Left lung (tissue), 10 donors: Measurements from ENCODE around the gene NAA40. TPM values are rescaled to one million over a fixed set of nuclear protein-coding genes. Genes with fewer than 3 reads are reported as not detected.

Source experiments
- ATAC-seq: fragments of 200-7000 bp; cut with Tn5 transposase; one replicate; pipeline ENCODE4 v1.9.1; 2020; ENCODE audit warnings: moderate library complexity
- DNase-seq, 4 donors: peaks; one replicate each; pipeline ENCODE4 v3.0.0-alpha.2; 2013 to 2020
- H3K27ac ChIP-seq, 2 donors: fragments of 200-600 bp; sonication (generic) in 1 of 2; one replicate each; pipeline versions ENCODE4 v1.5.0 to v1.8.0; 2020 to 2021
- H3K27me3 ChIP-seq, 2 donors: fragments of 200-600 bp; sonication (generic) in 1 of 2; one replicate each; pipeline versions ENCODE4 v1.5.0 to v1.8.0; 2020 to 2021
- H3K36me3 ChIP-seq, 2 donors: fragments of 200-600 bp; sonication (generic) in 1 of 2; one replicate each; pipeline versions ENCODE4 v1.5.0 to v1.8.0; 2020 to 2021
- H3K4me1 ChIP-seq, 2 donors: fragments of 200-600 bp; one replicate each; pipeline ENCODE4 v1.8.0; 2021
- H3K4me3 ChIP-seq, 2 donors: fragments of 200-600 bp; sonication (generic) in 1 of 2; one replicate each; pipeline versions ENCODE4 v1.5.0 to v1.8.0; 2020 to 2021; ENCODE audit warnings: mild to moderate bottlenecking in 1 of 2
- H3K9me3 ChIP-seq, 2 donors: fragments of 200-600 bp; sonication (generic) in 1 of 2; one replicate each; pipeline versions ENCODE4 v1.5.0 to v1.8.0; 2020 to 2021
- CTCF ChIP-seq, 2 donors: fragments of 200-600 bp; sonication (generic) in 1 of 2; IDR thresholded peaks; one replicate each; pipeline versions ENCODE4 v1.5.0 to v1.8.0; 2021; ENCODE audit warnings: antibody characterized with exemption in 2 of 2
- intact Hi-C, 2 donors: fragments of 100-400 bp; cut with DNase I; formaldehyde crosslinking; loops; one replicate each; pipeline versions ENCODE4 v1.11.2 to v1.14.2; 2022
- polyA plus RNA-seq, 6 donors: library from polyadenylated mRNA; unstranded; fragments of 120-200 nt; gene quantifications; one replicate each; pipeline ENCODE4 v1.2.1, GENCODE V29; 2013; ENCODE audit not compliant: insufficient read length in 6 of 6
- total RNA-seq, 2 donors: library from RNA; stranded (reverse); fragmentation: NEBNext Ultra II Directional; extraction: Animal tissue kit (Norgen Biotek cat#: 25700); gene quantifications; one replicate each; pipeline ENCODE4 v1.2.1, GENCODE V29; 2021
- donor health status: DM: no; HTN: yes; CAD: no.
- donor health status: DM: no; HTN: no; CAD: no.

The NAA40 gene
- total and polyA plus RNA-seq, 8 donors = 15.9 to 34.8 (median 28.4) TPM

GRCh38 chr11:63998558-63999348 is 60.0 kb downstream of the NAA40 start:
- Histone ChIP-seq H3K27ac (no peak overlapping the region), H3K27me3 (peaks cover 0 to 46% of the 10 kb centered on the region in 2 donors), H3K9me3 (no peaks in the 10 kb centered on the region), H3K4me3 (peak overlapping the region in 1 of 2 donors; percentile 26), H3K4me1 (peaks cover 22 to 43% of the 10 kb centered on the region in 2 donors), H3K36me3 (peaks cover 0 to 55% of the 10 kb centered on the region in 2 donors)
- intact Hi-C loops = loop anchor here in 1 of 2 donors (5.0 kb wide), 1 partner anchor 149 kb away; no protein-coding TSS in a partner anchor
- TF ChIP-seq CTCF (IDR thresholded peaks at IDR 0.05) = no peak
- DNase-seq = peak in 1 of 4 donors; percentile 76
- ATAC-seq = no peak

GRCh38 chr11:63999349-64000025 is 60.7 kb downstream of the NAA40 start:
- peaks cover 22 to 43% of the 10 kb centered on the region in 2 donors for H3K4me1 ChIP-seq
- peak in 3 of 4 donors; percentile 50 to 86 (median 64) for DNase-seq
- H3K27me3 ChIP-seq = peaks cover 0 to 48% of the 10 kb centered on the region in 2 donors
- intact Hi-C loops = loop anchor here (2.0 to 5.0 kb wide), 2 partner anchors 148 to 149 kb away; no protein-coding TSS in a partner anchor
- H3K9me3 ChIP-seq = no peaks in the 10 kb centered on the region
- no peak overlapping the region for H3K27ac ChIP-seq
- peaks cover 0 to 47% of the 10 kb centered on the region in 2 donors for H3K36me3 ChIP-seq
- peak; percentile 38 for ATAC-seq
- H3K4me3 ChIP-seq = peak overlapping the region in 1 of 2 donors; percentile 26
- no peak for TF ChIP-seq CTCF (IDR thresholded peaks at IDR 0.05)

GRCh38 chr11:64000026-64000739 is 61.4 kb downstream of the NAA40 start:
- Histone ChIP-seq H3K9me3 (no peaks in the 10 kb centered on the region), H3K27ac (no peak overlapping the region), H3K4me3 (peak overlapping the region; percentile 26 to 29), H3K4me1 (peaks cover 22 to 43% of the 10 kb centered on the region in 2 donors), H3K36me3 (peaks cover 0 to 40% of the 10 kb centered on the region in 2 donors), H3K27me3 (peaks cover 0 to 48% of the 10 kb centered on the region in 2 donors)
- peak; percentile 90 for ATAC-seq
- intact Hi-C loops = loop anchor here in 1 of 2 donors (2.0 kb wide), 1 partner anchor 149 kb away; no protein-coding TSS in a partner anchor
- TF ChIP-seq CTCF (IDR thresholded peaks at IDR 0.05) = peak; percentile 71 to 82
- DNase-seq = peak in 3 of 4 donors; percentile 56 to 92 (median 78)

- no peak for DNase-seq
- no peak for ATAC-seq
- Histone ChIP-seq H3K9me3 (no peaks in the 10 kb centered on the region), H3K36me3 (peaks cover 0 to 33% of the 10 kb centered on the region in 2 donors), H3K4me1 (peaks cover 22 to 43% of the 10 kb centered on the region in 2 donors), H3K27ac (no peak overlapping the region), H3K27me3 (peaks cover 0 to 51% of the 10 kb centered on the region in 2 donors), H3K4me3 (peak overlapping the region; percentile 26 to 29)
- no peak for TF ChIP-seq CTCF (IDR thresholded peaks at IDR 0.05)
- intact Hi-C loops = loop anchor here in 1 of 2 donors (2.0 kb wide), 1 partner anchor 148 kb away; no protein-coding TSS in a partner anchor
Measured at GRCh38 chr11:64000740-64001483, 62.1 kb downstream of the NAA40 start.
